ENCODE measurements around the gene AK3.

Gene AK3

DNA sequence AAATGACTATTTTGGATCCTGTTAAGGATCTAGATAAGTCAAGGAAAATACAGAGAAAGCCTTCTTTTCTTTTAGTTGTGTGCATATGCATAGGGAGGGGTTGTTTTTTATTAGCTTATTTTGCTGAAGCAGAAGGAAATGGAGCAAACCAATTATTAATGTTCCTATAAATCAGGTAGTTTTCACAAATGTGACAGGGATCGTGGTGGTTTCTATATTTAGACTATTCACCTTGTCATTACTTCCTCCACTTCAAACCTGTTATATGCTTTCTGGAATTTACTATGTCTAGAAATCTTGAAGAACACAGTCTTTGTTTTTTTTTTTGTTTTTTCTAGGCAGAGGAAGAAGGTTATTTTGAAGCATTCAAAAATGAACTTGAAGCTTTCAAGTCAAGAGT is 39.5 kb downstream of the AK3 start:
- DNase-seq, result no peak

DNA sequence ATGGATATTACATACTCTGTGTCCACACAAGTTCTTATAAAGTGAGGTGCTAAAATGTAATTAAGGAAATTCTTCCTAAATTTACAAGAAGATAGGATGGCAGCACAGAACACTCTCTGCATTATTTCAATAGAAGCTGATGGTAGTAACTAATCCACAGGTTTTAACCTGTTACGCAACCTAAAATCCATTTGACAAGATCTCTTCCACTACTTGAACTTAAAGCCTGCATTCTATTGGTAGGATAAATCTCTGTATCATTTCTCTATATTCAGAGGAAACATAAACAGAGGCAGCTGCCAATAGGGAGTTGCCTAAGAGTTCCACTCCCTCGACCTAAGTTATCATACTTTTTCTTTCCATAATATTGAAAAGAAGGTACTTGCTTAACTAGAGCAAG is 40.1 kb downstream of the AK3 start:
- no peak for DNase-seq

DNA sequence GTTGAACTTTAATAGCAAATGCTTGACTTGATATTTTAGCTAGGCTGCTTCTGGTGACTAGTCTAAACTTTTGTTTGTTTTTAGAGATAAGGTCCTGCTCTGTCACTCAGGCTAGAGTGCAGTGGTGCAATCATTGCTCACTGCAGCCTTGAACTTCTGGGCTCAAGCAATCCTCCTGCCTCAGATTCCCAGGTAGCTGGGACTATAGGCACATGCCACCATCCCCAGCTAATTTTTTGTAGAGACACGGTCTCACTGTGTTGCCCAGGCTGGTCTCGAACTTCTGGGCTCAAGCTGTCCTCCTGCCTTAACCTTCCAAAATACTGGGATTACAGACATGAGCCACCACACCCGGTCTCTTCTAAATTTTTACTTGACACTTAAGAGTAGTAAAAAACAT is 40.9 kb downstream of the AK3 start:
- no peak for DNase-seq

DNA sequence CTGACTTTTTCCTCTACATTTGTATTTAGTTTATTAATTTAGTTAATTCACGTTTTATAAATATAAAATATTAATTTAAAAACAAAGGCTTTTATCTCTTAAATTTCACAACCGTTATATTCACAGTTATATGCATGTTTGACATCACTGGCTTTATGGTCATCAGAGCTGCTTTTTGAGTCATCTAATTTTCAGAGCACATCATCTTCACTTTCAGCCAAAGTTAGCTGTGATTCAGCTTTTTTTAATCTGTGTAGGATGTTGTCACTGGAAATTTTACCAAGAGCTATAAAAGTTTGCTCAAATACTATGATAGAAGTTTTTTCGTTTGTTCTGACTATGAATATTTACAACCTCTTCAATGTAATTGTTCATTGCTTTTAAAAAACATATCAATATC is 49.2 kb downstream of the AK3 start:
- DNase-seq, result no peak

DNA sequence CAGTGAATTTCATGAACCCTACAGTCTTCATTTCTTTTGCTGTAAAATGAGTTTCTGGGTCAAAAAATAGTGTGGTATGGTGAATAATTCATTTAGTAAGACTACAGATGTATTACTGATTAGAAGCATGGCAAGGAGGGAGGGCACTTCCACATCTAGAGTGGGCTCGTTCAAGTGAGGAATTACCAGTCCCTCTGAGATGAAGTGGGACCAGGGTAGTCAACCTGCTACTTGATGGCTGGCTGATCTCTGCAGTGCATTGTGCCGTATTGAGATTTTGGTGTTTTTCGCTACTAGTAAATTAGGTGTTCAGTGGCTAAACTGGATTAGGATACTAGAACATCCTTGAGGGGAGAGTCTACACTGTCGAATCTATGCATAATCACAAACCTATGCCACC is 50.9 kb downstream of the AK3 start:
- DNase-seq, result no peak

GRCh38 chr9:4689687-4690104 is 51.3 kb downstream of the AK3 start:
- no peak for DNase-seq

DNA sequence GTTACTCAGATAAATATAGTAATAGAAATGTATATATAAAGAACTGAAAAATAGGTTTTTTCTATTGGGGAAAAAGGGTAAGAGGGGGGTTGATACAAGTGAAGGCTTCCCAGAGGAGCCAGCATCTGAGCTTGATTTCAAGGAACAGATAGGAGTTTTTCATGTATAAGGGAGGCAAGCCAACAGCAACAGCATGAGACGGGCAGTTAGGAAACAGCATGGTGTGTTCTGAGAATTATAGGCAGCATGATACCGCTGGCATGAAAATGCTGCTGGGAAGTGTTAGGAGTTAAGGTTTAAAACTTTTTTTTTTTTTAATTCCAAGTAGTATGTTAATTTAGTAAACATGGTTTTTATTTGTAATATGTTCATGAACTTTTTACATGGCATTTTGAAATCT is 52.0 kb downstream of the AK3 start:
- no peak for DNase-seq

- no peak for DNase-seq
These were observed 54.4 kb downstream of the AK3 start for GRCh38 chr9:4686584-4686983.

- DNase-seq, result no peak
These were observed 54.9 kb downstream of the AK3 start for GRCh38 chr9:4686112-4686511.

GRCh38 chr9:4684820-4685219 is 56.2 kb downstream of the AK3 start:
- DNase-seq, result no peak

DNA sequence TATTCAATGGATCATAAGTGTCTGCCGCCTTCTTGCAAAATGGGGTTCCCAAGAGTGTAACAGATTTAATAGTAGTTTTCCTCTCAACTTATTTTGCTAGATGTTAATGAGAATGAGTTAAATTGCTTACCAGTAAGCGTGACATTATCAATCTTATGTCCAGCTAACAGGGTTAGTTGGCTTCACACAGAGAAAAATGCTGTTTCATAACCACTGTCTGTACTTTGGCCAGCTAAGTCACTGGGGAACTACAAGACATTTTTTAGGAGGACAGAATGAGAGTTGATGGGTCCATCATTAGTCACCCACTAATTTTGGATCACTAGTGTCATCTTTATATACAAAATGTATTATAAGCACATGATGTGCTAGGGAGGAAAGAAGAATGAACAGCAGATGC is 60.3 kb downstream of the AK3 start:
- DNase-seq, result no peak

- DNase-seq, result no peak
These were observed 60.9 kb downstream of the AK3 start for GRCh38 chr9:4680173-4680525.

- DNase-seq, result peak; percentile 93
These were observed 61.5 kb downstream of the AK3 start, which contains the start of gene CDC37L1 for GRCh38 chr9:4679268-4680172. TSS of gene CDC37L1 (plus strand) at chr9:4679569. CDS start at chr9:4679768, 199 bp downstream.

- peak; percentile 61 for DNase-seq
These were observed 62.2 kb downstream of the AK3 start for GRCh38 chr9:4678679-4679267.

- DNase-seq, result no peak
These were observed 63.6 kb downstream of the AK3 start for GRCh38 chr9:4677392-4677791.

GRCh38 chr9:4674783-4675182 is 66.2 kb downstream of the AK3 start:
- DNase-seq, result no peak

- no peak for DNase-seq
These were observed 69.3 kb downstream of the AK3 start for GRCh38 chr9:4671737-4672136.

DNA sequence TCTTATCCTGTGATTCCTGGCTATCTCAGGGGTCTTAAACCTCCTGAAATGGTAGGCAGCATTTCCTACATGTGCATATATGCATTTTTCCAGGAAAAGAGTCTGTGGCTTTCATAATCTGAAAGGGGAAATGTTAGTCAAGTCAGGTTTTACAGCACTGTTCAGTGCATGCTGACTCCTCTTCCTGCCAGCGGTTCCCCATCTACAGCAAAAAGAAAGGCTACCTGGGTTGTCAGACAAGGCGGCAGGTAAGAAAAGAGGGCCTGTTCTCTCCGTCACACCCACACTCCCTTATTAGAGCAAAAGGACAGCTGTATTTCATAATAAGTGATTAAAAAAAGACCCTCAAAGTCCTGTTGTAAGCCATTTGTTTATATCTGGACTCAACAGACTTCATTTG is 70.4 kb downstream of the AK3 start:
- DNase-seq, result no peak

GRCh38 chr9:4669890-4670289 is 71.1 kb downstream of the AK3 start:
- no peak for DNase-seq

DNA sequence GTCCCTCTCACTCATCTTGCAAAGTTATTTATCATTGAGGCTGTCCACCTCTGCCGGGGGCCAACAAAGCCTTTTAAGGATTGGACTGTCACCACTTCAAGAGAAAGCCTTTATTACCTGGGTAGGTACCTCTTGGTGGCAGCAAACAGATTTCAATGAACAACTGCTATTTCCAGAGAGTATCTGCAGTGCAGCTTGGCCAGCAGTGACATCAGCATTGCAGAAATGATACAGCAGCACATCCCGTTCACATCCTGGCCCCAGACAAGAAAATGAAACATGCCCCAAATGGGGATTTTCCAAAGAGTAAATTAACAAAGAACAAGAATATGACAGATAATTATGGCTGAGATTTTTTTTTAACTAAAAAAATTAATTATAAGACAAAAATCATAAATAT is 72.4 kb downstream of the AK3 start:
- DNase-seq, result no peak

DNA sequence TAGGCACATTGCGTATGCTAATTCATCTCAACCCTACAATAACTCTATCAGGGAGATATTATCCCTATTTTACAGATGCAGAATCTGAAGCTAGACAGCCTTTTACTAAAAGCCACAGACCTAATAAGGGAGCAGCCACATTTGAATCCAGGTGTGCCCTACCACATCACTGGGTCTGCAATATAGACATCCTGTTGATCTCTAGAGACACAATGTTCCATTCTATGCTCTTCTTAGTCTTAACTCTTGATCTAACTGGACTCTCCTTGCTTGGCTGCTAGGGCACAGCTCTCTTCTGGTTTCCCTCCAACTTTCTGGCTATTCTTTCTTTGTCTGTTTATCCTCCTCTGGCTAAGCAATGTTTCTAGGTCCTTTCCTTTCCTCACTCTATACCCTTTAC is 73.3 kb downstream of the AK3 start:
- DNase-seq, result no peak

DNA sequence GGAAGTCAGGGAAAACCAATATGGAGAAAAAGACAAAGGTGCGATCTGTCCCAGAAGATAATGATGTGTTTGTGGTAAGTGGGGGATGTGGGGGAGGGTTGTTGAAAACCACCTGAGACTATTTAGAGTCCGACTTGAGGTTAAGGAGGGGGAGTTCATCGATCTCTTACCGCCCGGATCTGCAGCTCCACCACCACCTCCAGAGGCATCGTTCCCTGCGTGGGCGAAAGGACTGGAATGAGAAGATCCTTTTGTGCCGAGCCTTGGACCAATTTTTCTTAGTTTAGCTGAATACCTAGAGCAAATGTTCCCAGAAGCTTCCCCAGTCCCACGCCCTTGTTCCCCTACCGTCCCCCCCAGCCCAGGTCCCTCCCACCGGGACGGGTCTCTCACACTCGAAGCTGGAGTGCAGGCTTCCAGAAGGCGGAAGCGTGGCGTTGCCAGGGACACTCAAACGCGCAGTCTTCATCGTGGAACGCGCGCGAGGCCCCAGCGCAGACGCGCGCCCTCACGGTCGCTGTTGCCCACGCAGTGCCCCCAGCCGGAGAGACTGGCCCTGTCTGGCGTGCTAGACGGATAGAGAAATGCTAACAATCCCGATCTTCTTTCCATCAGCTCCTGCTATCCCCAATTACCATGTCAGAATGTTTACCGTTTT is 74.8 kb downstream of the AK3 start, which contains the start of gene SPATA6L:
Gene SPATA6L (minus strand): TSS at position 439 of the 658 bp plus-strand sequence. CDS start 230 bp downstream, at position 209.
- peak; percentile 60 for DNase-seq

DNA sequence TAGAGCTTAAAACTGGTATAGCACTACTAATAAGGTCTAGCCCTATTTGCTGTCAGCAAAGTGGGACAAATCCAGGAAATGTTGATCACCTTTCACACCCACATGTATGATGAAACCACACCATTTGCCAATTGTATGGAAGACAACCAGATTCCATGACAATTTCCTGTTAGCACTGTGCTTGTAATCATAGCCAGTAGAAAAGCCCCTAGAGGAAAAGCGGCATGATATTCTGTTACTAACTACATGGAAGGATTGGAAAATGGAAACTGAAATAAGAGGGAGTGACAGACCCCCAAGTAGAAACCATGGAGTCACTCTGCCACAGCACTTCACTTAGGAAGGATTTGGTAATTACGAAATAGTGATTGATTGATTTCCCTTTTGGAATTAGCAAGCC is 75.6 kb downstream of the AK3 start:
- DNase-seq, result no peak

DNA sequence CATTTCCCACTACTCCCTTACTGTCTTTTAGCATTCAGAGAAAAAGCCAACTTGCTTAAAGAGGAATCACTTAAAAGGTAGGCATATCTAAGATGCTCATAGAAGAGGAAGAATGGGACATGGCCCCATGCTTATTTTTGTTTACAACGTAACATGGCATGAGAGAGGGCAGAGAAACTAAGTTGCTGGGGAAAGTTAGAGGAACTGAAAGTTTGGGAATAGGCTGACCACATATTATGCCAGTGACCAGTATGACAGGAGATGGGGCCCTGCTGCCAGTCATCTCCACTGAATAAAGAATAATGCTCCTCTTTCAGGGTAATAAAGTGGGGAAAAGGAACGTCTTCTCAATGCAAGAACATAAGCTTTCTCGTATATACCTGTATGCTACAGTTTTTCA is 77.0 kb downstream of the AK3 start:
- DNase-seq, result no peak

All from NCI-H1105 treated with DMSO at 0.1 percent for 48 hours (cell line).